ENCODE results near the gene MINDY3. TPM values are rescaled to one million over a fixed set of nuclear protein-coding genes. Genes with fewer than 3 reads are reported as not detected.
"Not testable (repeated sequence)": the region's sequence is repeated elsewhere in the genome, so short reads cannot be mapped to it uniquely, and the experiment has no call there.

The MINDY3 gene
- total RNA-seq, 4 donors from 2014 or later: 19.6 to 38.6 (median 24.2) TPM

GRCh38 chr10:15781381-15781960, 78.8 kb downstream of the MINDY3 start:
- TF ChIP-seq CTCF (IDR thresholded peaks at IDR 0.05): no peak
- DNase-seq (ENCODE audit: low spot score): no peak
- no peak for ATAC-seq (ENCODE audit: low FRiP score)

- ATAC-seq (ENCODE audit: low FRiP score) (no peak), DNase-seq (ENCODE audit: low spot score) (no peak)
- no peak for TF ChIP-seq CTCF (IDR thresholded peaks at IDR 0.05)
Observed at GRCh38 chr10:15780353-15781135, 79.8 kb downstream of the MINDY3 start.

GRCh38 chr10:15775513-15775912, 84.8 kb downstream of the MINDY3 start:
- no peak for DNase-seq (ENCODE audit: low spot score)
- ATAC-seq (ENCODE audit: low FRiP score): no peak
- TF ChIP-seq CTCF (IDR thresholded peaks at IDR 0.05): no peak

- DNase-seq (ENCODE audit: low spot score); ATAC-seq (ENCODE audit: low FRiP score): not testable (repeated sequence)
Observed at GRCh38 chr10:15774534-15774933, 85.8 kb downstream of the MINDY3 start.

GRCh38 chr10:15764892-15765454, 95.3 kb downstream of the MINDY3 start:
- no peak for TF ChIP-seq CTCF (IDR thresholded peaks at IDR 0.05)
- DNase-seq (ENCODE audit: low spot score) (no peak), ATAC-seq (ENCODE audit: low FRiP score) (no peak)

- ATAC-seq (ENCODE audit: low FRiP score) (no peak), DNase-seq (ENCODE audit: low spot score) (no peak)
- no peak for TF ChIP-seq CTCF (IDR thresholded peaks at IDR 0.05)
Observed at GRCh38 chr10:15763006-15763405, 97.3 kb downstream of the MINDY3 start.

GRCh38 chr10:15762239-15762638, 98.1 kb downstream of the MINDY3 start:
- not testable (repeated sequence) for ATAC-seq (ENCODE audit: low FRiP score)

GRCh38 chr10:15761224-15761623, 99.1 kb downstream of the MINDY3 start:
- ATAC-seq (ENCODE audit: low FRiP score); DNase-seq (ENCODE audit: low spot score): not testable (repeated sequence)

More at GRCh38 chr10:15762239-15762638, 98.1 kb downstream of the MINDY3 start:
- DNase-seq (ENCODE audit: low spot score): not testable (repeated sequence)
